ENCODE results near the gene SPATA31E1. TPM values are rescaled to one million over a fixed set of nuclear protein-coding genes. Genes with fewer than 3 reads are reported as not detected.

Gene SPATA31E1
- total RNA-seq, 1 donor = under 0.01 TPM

- Histone ChIP-seq H3K4me2 (ENCODE audit: insufficient read depth, low read length) (no peak overlapping the region), H3K4me1 (ENCODE audit: insufficient read depth, low read length) (peaks cover 10% of the 10 kb centered on the region), H3K27ac (ENCODE audit: low read depth, low read length) (no peak overlapping the region), H3K79me2 (ENCODE audit: insufficient read depth, low read length) (no peaks in the 10 kb centered on the region), H3K4me3 (ENCODE audit: insufficient read depth, low read length) (no peak overlapping the region), H4K20me1 (ENCODE audit: insufficient read depth, low read length) (no peaks in the 10 kb centered on the region), H3K9me3 (ENCODE audit: low read depth, low read length) (no peaks in the 10 kb centered on the region), H3K27me3 (ENCODE audit: insufficient read depth, low read length) (no peaks in the 10 kb centered on the region), H2AFZ (ENCODE audit: low read length) (no peak overlapping the region), H3K36me3 (ENCODE audit: insufficient read depth, low read length) (no peaks in the 10 kb centered on the region)
- no peak for DNase-seq (ENCODE audit: insufficient read length, low spot score, missing footprints)
- no peak for TF ChIP-seq CTCF (IDR thresholded peaks at IDR 0.05; ENCODE audit: extremely low read depth, low read depth, low read length)
These were observed 13.6 kb upstream of the SPATA31E1 start for GRCh38 chr9:87869082-87869481.

- H3K79me2 ChIP-seq (ENCODE audit: insufficient read depth, low read length) = no peaks in the 10 kb centered on the region
- H3K4me2 ChIP-seq (ENCODE audit: insufficient read depth, low read length) = no peak overlapping the region
- no peaks in the 10 kb centered on the region for H4K20me1 ChIP-seq (ENCODE audit: insufficient read depth, low read length)
- TF ChIP-seq CTCF (IDR thresholded peaks at IDR 0.05; ENCODE audit: extremely low read depth, low read depth, low read length) = no peak
- no peaks in the 10 kb centered on the region for H3K36me3 ChIP-seq (ENCODE audit: insufficient read depth, low read length)
- no peaks in the 10 kb centered on the region for H3K9me3 ChIP-seq (ENCODE audit: low read depth, low read length)
- no peak overlapping the region for H2AFZ ChIP-seq (ENCODE audit: low read length)
- peaks cover 7% of the 10 kb centered on the region for H3K4me1 ChIP-seq (ENCODE audit: insufficient read depth, low read length)
- no peaks in the 10 kb centered on the region for H3K27me3 ChIP-seq (ENCODE audit: insufficient read depth, low read length)
- no peak for DNase-seq (ENCODE audit: insufficient read length, low spot score, missing footprints)
- H3K4me3 ChIP-seq (ENCODE audit: insufficient read depth, low read length) = no peak overlapping the region
- no peak overlapping the region for H3K27ac ChIP-seq (ENCODE audit: low read depth, low read length)
These were observed 11.1 kb upstream of the SPATA31E1 start for GRCh38 chr9:87871425-87872078.

- no peak for TF ChIP-seq CTCF (IDR thresholded peaks at IDR 0.05; ENCODE audit: extremely low read depth, low read depth, low read length)
- Histone ChIP-seq H3K79me2 (ENCODE audit: insufficient read depth, low read length) (no peaks in the 10 kb centered on the region), H3K27ac (ENCODE audit: low read depth, low read length) (no peak overlapping the region), H3K4me1 (ENCODE audit: insufficient read depth, low read length) (peaks cover 7% of the 10 kb centered on the region), H4K20me1 (ENCODE audit: insufficient read depth, low read length) (no peaks in the 10 kb centered on the region), H3K4me2 (ENCODE audit: insufficient read depth, low read length) (no peak overlapping the region), H3K27me3 (ENCODE audit: insufficient read depth, low read length) (no peaks in the 10 kb centered on the region), H3K9me3 (ENCODE audit: low read depth, low read length) (no peaks in the 10 kb centered on the region), H2AFZ (ENCODE audit: low read length) (no peak overlapping the region), H3K36me3 (ENCODE audit: insufficient read depth, low read length) (no peaks in the 10 kb centered on the region), H3K4me3 (ENCODE audit: insufficient read depth, low read length) (no peak overlapping the region)
- peak; percentile 97 for DNase-seq (ENCODE audit: insufficient read length, low spot score, missing footprints)
These were observed 10.5 kb upstream of the SPATA31E1 start for GRCh38 chr9:87872079-87872624.

- TF ChIP-seq CTCF (IDR thresholded peaks at IDR 0.05; ENCODE audit: extremely low read depth, low read depth, low read length) = no peak
- H3K79me2 ChIP-seq (ENCODE audit: insufficient read depth, low read length) = no peaks in the 10 kb centered on the region
- H3K27ac ChIP-seq (ENCODE audit: low read depth, low read length) = no peak overlapping the region
- no peaks in the 10 kb centered on the region for H3K27me3 ChIP-seq (ENCODE audit: insufficient read depth, low read length)
- no peaks in the 10 kb centered on the region for H3K36me3 ChIP-seq (ENCODE audit: insufficient read depth, low read length)
- H3K4me2 ChIP-seq (ENCODE audit: insufficient read depth, low read length) = no peak overlapping the region
- peaks cover 7% of the 10 kb centered on the region for H3K4me1 ChIP-seq (ENCODE audit: insufficient read depth, low read length)
- DNase-seq (ENCODE audit: insufficient read length, low spot score, missing footprints) = no peak
- H3K4me3 ChIP-seq (ENCODE audit: insufficient read depth, low read length) = no peak overlapping the region
- peaks cover 2% of the 10 kb centered on the region for H3K9me3 ChIP-seq (ENCODE audit: low read depth, low read length)
- peak overlapping the region; percentile 12 for H2AFZ ChIP-seq (ENCODE audit: low read length)
- no peaks in the 10 kb centered on the region for H4K20me1 ChIP-seq (ENCODE audit: insufficient read depth, low read length)
These were observed 8.9 kb upstream of the SPATA31E1 start for GRCh38 chr9:87873607-87874303.

All from osteoblast (primary cell).